GM12878 (cell line): Measurements from ENCODE around the gene GPR39. TPM values are rescaled to one million over a fixed set of nuclear protein-coding genes. Genes with fewer than 3 reads are reported as not detected.

Source experiments
- ATAC-seq: fragments of 200-7000 bp; cut with Tn5 transposase; 3 replicates; pipeline ENCODE4 v1.9.1; 2020; ENCODE audit warnings: mild to moderate bottlenecking, moderate library complexity
- BruUV-seq: library from RNA; stranded (reverse); fragments of 400-500 nt; replicated peaks from 2 replicates; lab custom pipeline; 2021; lab: Mats Ljungman, UMichigan
- CTCF ChIA-PET: fragments of 300-600 bp; sonication (Branson Sonifier 250); formaldehyde crosslinking; extraction: SDS; loops from one replicate; lab custom pipeline; 2021; ENCODE audit warnings: inconsistent platforms; lab: Yijun Ruan, JAX
- POLR2A ChIA-PET: fragments of 350-600 bp; formaldehyde crosslinking; extraction: SDS; loops from one replicate; lab custom pipeline; 2021; ENCODE audit warnings: inconsistent platforms; lab: Charles Lee
- RAD21 ChIA-PET: fragments of 300-600 bp; sonication (Branson Sonifier 250); formaldehyde crosslinking; loops from one replicate; lab custom pipeline; 2023; ENCODE audit warnings: antibody characterized with exemption; ENCODE audit not compliant: unreplicated experiment; lab: Charles Lee
- SMC1A ChIA-PET: fragments of 300-600 bp; sonication (Branson Sonifier 250); formaldehyde crosslinking; loops from one replicate; lab custom pipeline; 2023; ENCODE audit not compliant: unreplicated experiment, uncharacterized antibody; lab: Charles Lee
- DNase-seq: peaks from one replicate; pipeline ENCODE4 v3.0.0-alpha.2; 2011; ENCODE audit warnings: low read depth, low spot score
- FAIRE-seq: peaks from 3 replicates; lab custom pipeline; 2011; peaks lifted over from hg19 to GRCh38; lab: Jason Lieb, UNC
- H2AFZ ChIP-seq: 2 replicates; pipeline ENCODE4 v1.6.0; 2011; ENCODE audit warnings: low read depth, low read length, control low read depth; ENCODE audit not compliant: control insufficient read depth
- H3K27ac ChIP-seq: 2 replicates; pipeline ENCODE4 v1.5.1; 2011; ENCODE audit warnings: control low read depth; ENCODE audit not compliant: control insufficient read depth, insufficient read depth
- H3K27me3 ChIP-seq, 2 experiments: replicated peaks in 1 of 2; 2 replicates each; pipeline versions ENCODE4 v1.6.0 to v1.6.1; 2011; ENCODE audit warnings: low read length in 1 of 2; ENCODE audit not compliant: control insufficient read depth in 2 of 2, insufficient read depth in 2 of 2
- H3K36me3 ChIP-seq, 2 experiments: 2 replicates each; pipeline ENCODE4 v1.5.1; 2011; ENCODE audit warnings: low read length in 1 of 2; ENCODE audit not compliant: control insufficient read depth in 2 of 2, insufficient read depth in 2 of 2
- H3K4me1 ChIP-seq: 2 replicates; pipeline ENCODE4 v1.6.1; 2011; ENCODE audit warnings: mild to moderate bottlenecking, low read length, moderate library complexity, mixed read lengths; ENCODE audit not compliant: control insufficient read depth, insufficient read depth
- H3K4me2 ChIP-seq: 2 replicates; pipeline ENCODE4 v1.6.0; 2011; ENCODE audit warnings: control low read depth; ENCODE audit not compliant: control insufficient read depth, insufficient read depth
- H3K4me3 ChIP-seq: fragments of 200-600 bp; sonication (generic); 2 replicates; pipeline ENCODE4 v1.5.1; 2016
- H3K79me2 ChIP-seq: 2 replicates; pipeline ENCODE4 v1.6.0; 2011; ENCODE audit warnings: low read length; ENCODE audit not compliant: control insufficient read depth, insufficient read depth
- H3K9ac ChIP-seq: 2 replicates; pipeline ENCODE4 v1.8.0; 2011; ENCODE audit warnings: low read length, control low read depth, mixed read lengths; ENCODE audit not compliant: control insufficient read depth, insufficient read depth
- H3K9me3 ChIP-seq: replicated peaks from 3 replicates; pipeline ENCODE4 v1.5.1; 2011; ENCODE audit warnings: mild to moderate bottlenecking, low read length; ENCODE audit not compliant: control insufficient read depth, insufficient read depth
- H4K20me1 ChIP-seq: 2 replicates; pipeline ENCODE4 v1.6.0; 2011; ENCODE audit not compliant: control insufficient read depth, insufficient read depth
- ELK1 ChIP-seq: IDR thresholded peaks from 2 replicates; pipeline ENCODE4 v1.6.1; 2012; ENCODE audit warnings: low read depth, low read length, improper control_type of control experiment
- HCFC1 ChIP-seq: fragments of 150-350 bp; IDR thresholded peaks from 2 replicates; pipeline ENCODE4 v1.6.1; 2014; ENCODE audit warnings: low read length
- KDM1A ChIP-seq: fragments of 200-600 bp; sonication (generic); IDR thresholded peaks from 2 replicates; pipeline ENCODE4 v1.6.1; 2016; ENCODE audit warnings: borderline replicate concordance
- MTA2 ChIP-seq: fragments of 450-650 bp; IDR thresholded peaks from 2 replicates; pipeline ENCODE4 v1.6.1; 2016; ENCODE audit warnings: low read depth, mild to moderate bottlenecking, moderate library complexity
- MYC ChIP-seq: IDR thresholded peaks from 2 replicates; pipeline ENCODE4 v1.6.1; 2011; ENCODE audit warnings: mild to moderate bottlenecking, low read length, moderate library complexity, inconsistent platforms; ENCODE audit not compliant: insufficient read depth, insufficient replicate concordance, insufficient read length, severe bottlenecking
- RUNX3 ChIP-seq: IDR thresholded peaks from 2 replicates; pipeline ENCODE4 v1.6.1; 2012; ENCODE audit warnings: low read length, inconsistent platforms
- SIX5 ChIP-seq: IDR thresholded peaks from 2 replicates; pipeline ENCODE4 v1.6.1; 2011; ENCODE audit warnings: mild to moderate bottlenecking, low read depth, low read length, moderate library complexity; ENCODE audit not compliant: severe bottlenecking
- SUZ12 ChIP-seq: fragments of 200-600 bp; sonication (generic); IDR thresholded peaks from one replicate; pipeline ENCODE4 v1.6.1; 2018; ENCODE audit warnings: antibody characterized with exemption, mild to moderate bottlenecking; ENCODE audit not compliant: unreplicated experiment
- ZBED1 ChIP-seq: IDR thresholded peaks from 2 replicates; pipeline ENCODE4 v1.6.1; 2016; ENCODE audit warnings: borderline replicate concordance
- ZNF622 ChIP-seq: fragments of 450-650 bp; IDR thresholded peaks from 2 replicates; pipeline ENCODE4 v1.6.1; 2017; ENCODE audit warnings: mild to moderate bottlenecking, inconsistent platforms
- WGBS: methylation state at CpG from one replicate; pipeline ENCODE4 v1.1.6; 2016; ENCODE audit warnings: low lambda C conversion rate; ENCODE audit not compliant: insufficient replicate concordance, insufficient coverage; ENCODE audit errors: missing lambda C conversion rate; 5-methylcytosine and 5-hydroxymethylcytosine counted together
- in situ Hi-C: fragments of 300-500 bp; cut with MboI; formaldehyde crosslinking; loops from 9 replicates; pipeline ENCODE4 v1.14.3; 2018; ENCODE audit warnings: mixed read lengths
- intact Hi-C: fragments of 100-400 bp; cut with micrococcal nuclease; formaldehyde crosslinking; loops from one replicate; pipeline ENCODE4 v1.14.2; 2022; ENCODE audit not compliant: unreplicated experiment
- polyA plus RNA-seq, 11 experiments: library from polyadenylated mRNA; depleted of rRNA in 4 of 11; unstranded in 6 of 11; stranded (reverse) in 5 of 11; fragments of >200 nt; fragmentation: Nextera tagmentation in 4 of 11; fragmentation: Illumina TruSeq in 1 of 11; extraction: Ambion mirVana in 4 of 11; extraction: Trizol in 1 of 11; gene quantifications; 1 replicate in 1 of 11; 2 replicates in 10 of 11; pipeline versions ENCODE4 v1.2.1 to v1.2.3, GENCODE V29; 2011 to 2016; ENCODE audit warnings: inconsistent platforms in 2 of 11, missing spikeins in 2 of 11, low read depth in 1 of 11
- total RNA-seq, 4 experiments: library from RNA; depleted of rRNA in 3 of 4; stranded (reverse); fragments of >200 nt in 3 of 4; fragmentation: Illumina TruSeq in 1 of 4; extraction: Trizol in 1 of 4; gene quantifications; 2 replicates each; pipeline versions ENCODE4 v1.2.1 to v1.2.3, GENCODE V29; 2013 to 2021
- TF ChIP-seq, protein P1 (sequence below): fragments of 450-650 bp; IDR thresholded peaks from 2 replicates; pipeline ENCODE4 v1.6.1; 2017; ENCODE audit warnings: mild to moderate bottlenecking, moderate library complexity

Gene GPR39
- total and polyA plus RNA-seq, 10 of the 15 experiments (the other 5 are each of a cell fraction or from before 2014, with no cell fraction given) = 0.05 to 0.23 TPM; not detected in 8

DNA sequence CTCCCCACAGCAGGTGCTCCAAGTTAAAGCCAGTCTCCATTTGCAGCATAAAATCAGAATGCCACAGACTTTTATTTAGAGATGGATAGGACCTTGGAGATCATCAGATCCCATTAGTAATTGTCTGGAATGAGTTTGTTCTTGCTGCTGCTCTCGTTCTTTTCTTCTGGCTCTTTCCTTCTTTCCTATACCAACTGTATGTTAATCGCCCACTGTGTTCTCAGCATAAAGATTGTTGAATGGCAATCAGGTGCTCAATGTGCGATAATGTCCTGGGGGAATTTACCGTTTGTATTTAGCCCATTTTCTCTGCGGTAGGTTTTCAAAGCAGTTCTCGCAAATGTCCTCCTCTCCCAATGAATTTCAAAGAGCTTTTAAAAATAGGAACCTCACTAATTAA lies 3.3 kb downstream of the GPR39 start (continued):
- TF ChIP-seq, protein P1, sequence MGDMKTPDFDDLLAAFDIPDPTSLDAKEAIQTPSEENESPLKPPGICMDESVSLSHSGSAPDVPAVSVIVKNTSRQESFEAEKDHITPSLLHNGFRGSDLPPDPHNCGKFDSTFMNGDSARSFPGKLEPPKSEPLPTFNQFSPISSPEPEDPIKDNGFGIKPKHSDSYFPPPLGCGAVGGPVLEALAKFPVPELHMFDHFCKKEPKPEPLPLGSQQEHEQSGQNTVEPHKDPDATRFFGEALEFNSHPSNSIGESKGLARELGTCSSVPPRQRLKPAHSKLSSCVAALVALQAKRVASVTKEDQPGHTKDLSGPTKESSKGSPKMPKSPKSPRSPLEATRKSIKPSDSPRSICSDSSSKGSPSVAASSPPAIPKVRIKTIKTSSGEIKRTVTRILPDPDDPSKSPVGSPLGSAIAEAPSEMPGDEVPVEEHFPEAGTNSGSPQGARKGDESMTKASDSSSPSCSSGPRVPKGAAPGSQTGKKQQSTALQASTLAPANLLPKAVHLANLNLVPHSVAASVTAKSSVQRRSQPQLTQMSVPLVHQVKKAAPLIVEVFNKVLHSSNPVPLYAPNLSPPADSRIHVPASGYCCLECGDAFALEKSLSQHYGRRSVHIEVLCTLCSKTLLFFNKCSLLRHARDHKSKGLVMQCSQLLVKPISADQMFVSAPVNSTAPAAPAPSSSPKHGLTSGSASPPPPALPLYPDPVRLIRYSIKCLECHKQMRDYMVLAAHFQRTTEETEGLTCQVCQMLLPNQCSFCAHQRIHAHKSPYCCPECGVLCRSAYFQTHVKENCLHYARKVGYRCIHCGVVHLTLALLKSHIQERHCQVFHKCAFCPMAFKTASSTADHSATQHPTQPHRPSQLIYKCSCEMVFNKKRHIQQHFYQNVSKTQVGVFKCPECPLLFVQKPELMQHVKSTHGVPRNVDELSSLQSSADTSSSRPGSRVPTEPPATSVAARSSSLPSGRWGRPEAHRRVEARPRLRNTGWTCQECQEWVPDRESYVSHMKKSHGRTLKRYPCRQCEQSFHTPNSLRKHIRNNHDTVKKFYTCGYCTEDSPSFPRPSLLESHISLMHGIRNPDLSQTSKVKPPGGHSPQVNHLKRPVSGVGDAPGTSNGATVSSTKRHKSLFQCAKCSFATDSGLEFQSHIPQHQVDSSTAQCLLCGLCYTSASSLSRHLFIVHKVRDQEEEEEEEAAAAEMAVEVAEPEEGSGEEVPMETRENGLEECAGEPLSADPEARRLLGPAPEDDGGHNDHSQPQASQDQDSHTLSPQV = no peak
- TF ChIP-seq SIX5 (no peak), ZBED1 (no peak), KDM1A (no peak)

DNA sequence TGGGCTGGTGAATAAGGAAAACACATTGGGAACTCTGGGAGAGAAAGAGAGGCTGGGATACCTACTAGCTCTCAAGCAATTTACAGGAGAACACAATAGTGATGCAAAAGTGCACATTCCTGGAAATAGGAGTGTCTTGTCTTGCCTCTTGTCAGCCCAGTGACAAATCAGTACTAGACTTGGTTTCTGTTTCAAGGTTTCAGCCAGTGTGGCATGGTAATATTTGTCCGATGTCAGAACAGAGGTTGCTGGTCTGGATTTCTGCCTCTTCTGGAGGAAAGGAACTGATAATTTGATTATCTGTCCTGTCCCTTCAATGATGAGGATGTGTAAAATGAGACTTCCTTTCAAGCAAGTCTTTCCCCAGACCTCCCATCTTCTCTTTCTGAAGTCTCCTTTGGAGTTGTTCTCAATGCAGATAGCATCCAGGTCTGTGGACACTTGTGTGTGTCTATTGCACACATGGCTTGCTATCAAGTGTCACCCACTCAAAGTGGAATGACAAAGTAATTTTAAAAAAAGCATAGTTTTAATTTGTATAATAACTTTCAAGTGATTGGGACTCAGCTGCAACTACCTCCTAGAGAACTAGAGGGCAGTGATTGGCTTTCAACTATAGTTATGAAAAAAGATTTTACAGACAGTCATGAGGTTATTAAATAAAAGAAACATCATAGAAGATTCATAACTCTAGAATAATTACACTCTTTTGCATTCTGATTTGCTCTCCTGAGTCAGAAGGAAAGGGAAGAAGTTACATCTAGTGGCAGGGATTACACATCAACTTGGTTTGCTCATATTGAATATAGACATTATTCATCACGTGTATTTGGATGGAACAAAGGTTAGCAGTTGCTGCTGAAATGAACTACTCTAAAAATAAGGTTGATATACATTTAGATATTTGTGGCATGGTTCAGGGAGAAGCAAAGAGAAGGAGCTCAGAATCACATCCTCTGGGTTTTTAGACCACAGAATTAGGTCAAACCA lies 4.5 kb downstream of the GPR39 start:
- H3K36me3 ChIP-seq = no peaks in the 10 kb centered on the region
- 25% methylated on average over 2 of the region's 2 CpGs for WGBS
- TF ChIP-seq SUZ12 (no peak), ZNF622 (no peak), HCFC1 (no peak), ELK1 (no peak), RUNX3 (no peak), MYC (no peak), MTA2 (no peak)
- H3K27me3 ChIP-seq = no peaks in the 10 kb centered on the region
- no peaks in the 10 kb centered on the region for H3K79me2 ChIP-seq
- ChIA-PET SMC1A (no interaction called here), RAD21 (no interaction called here), CTCF (no interaction called here), POLR2A (no interaction called here)
- no peaks in the 10 kb centered on the region for H3K4me1 ChIP-seq
- H3K9me3 ChIP-seq = no peaks in the 10 kb centered on the region; the same call in 2 of the 3 replicates
- H3K27ac ChIP-seq = no peak overlapping the region
- H3K4me3 ChIP-seq = no peak overlapping the region
- no TSS peak for BruUV-seq
- intact Hi-C loops (no loop called here), in situ Hi-C loops (no loop called here)
- DNase-seq = no peak
- H2AFZ ChIP-seq = no peak overlapping the region
- H3K9ac ChIP-seq = no peak overlapping the region
- FAIRE-seq = no peak
- no peak for ATAC-seq
- no peak overlapping the region for H3K4me2 ChIP-seq
- H4K20me1 ChIP-seq = no peaks in the 10 kb centered on the region
